Adrenal gland (tissue), 12 donors: ENCODE results near the gene IDH2. TPM values are rescaled to one million over a fixed set of nuclear protein-coding genes. Genes with fewer than 3 reads are reported as not detected.

Experiments
- DNase-seq, 7 donors: peaks; one replicate each; pipeline ENCODE4 v3.0.0-alpha.2; 2019 to 2020
- H3K27ac ChIP-seq, 5 donors: fragments of 200-600 bp; sonication (generic) in 4 of 5; 1 replicate in 3 of 5; 2 replicates in 2 of 5; pipeline versions ENCODE4 v1.5.1 to v1.8.0; 2016 to 2020; ENCODE audit warnings: mild to moderate bottlenecking in 1 of 5
- H3K27me3 ChIP-seq: fragments of 200-600 bp; 2 replicates; pipeline ENCODE4 v1.8.0; 2021
- H3K36me3 ChIP-seq, 2 donors: fragments of 200-600 bp; replicated peaks in 1 of 2; 1 replicate in 1 of 2; 2 replicates in 1 of 2; pipeline versions ENCODE4 v1.5.1 to v1.8.0; 2018 to 2022
- H3K4me1 ChIP-seq, 2 donors: fragments of 200-600 bp; replicated peaks in 1 of 2; 1 replicate in 1 of 2; 2 replicates in 1 of 2; pipeline versions ENCODE4 v1.5.1 to v1.8.0; 2018 to 2021
- H3K4me3 ChIP-seq, 4 donors: fragments of 200-600 bp; sonication (generic) in 3 of 4; one replicate each; pipeline ENCODE4 v1.5.1; 2016 to 2018
- H3K9me3 ChIP-seq, 3 donors: fragments of 200-600 bp; sonication (generic) in 1 of 3; replicated peaks in 1 of 3; 1 replicate in 2 of 3; 2 replicates in 1 of 3; pipeline versions ENCODE4 v1.5.1 to v1.8.0; 2016 to 2021
- CTCF ChIP-seq, 6 experiments: fragments of 450-650 bp in 4 of 6; fragments of 200-600 bp in 2 of 6; sonication (generic) in 1 of 6; IDR thresholded peaks; 1 replicate in 5 of 6; 2 replicates in 1 of 6; pipeline versions ENCODE4 v1.5.1 to v1.8.0; 2016 to 2021; ENCODE audit warnings: antibody characterized with exemption in 6 of 6, mild to moderate bottlenecking in 2 of 6, moderate library complexity in 1 of 6
- POLR2A ChIP-seq, 2 donors: fragments of 450-650 bp; IDR thresholded peaks; one replicate each; pipeline ENCODE4 v1.6.1; 2017; ENCODE audit warnings: antibody characterized with exemption in 2 of 2, mild to moderate bottlenecking in 2 of 2, moderate library complexity in 1 of 2
- WGBS, 4 donors: extraction: QIAGEN DNeasy Blood & Tissue Kit in 2 of 4; methylation state at CpG; one replicate each; pipeline versions ENCODE4 v1.1.5 to v1.1.7; 2013 to 2017; 5-methylcytosine and 5-hydroxymethylcytosine counted together
- intact Hi-C, 2 donors: fragments of 100-400 bp; cut with DNase I; formaldehyde crosslinking; loops; one replicate each; pipeline versions ENCODE4 v1.14.1 to v1.15.0; 2022 to 2023
- polyA plus RNA-seq, 3 donors: library from polyadenylated mRNA; stranded (reverse); fragments of 200-250 nt in 2 of 3; fragments of 350-450 nt in 1 of 3; fragmentation: Illumina TruSeq in 1 of 3; extraction: RNeasy Lipid Tissue Mini Kit (QIAGEN cat#74804) in 1 of 3; gene quantifications; one replicate each; pipeline ENCODE4 v1.2.3, GENCODE V29; 2013 to 2014
- total RNA-seq, 9 donors: library from RNA; depleted of rRNA in 4 of 9; stranded (reverse); fragments of >200 nt in 4 of 9; fragments of 120-200 nt in 1 of 9; fragmentation: NEBNext Ultra II Directional in 1 of 9; extraction: Animal tissue kit (Norgen Biotek cat#: 25700) in 1 of 9; gene quantifications; one replicate each; pipeline versions ENCODE4 v1.1.0 to v1.2.4, GENCODE V29; 2013 to 2023
- donor health status: healthy with polysubstance abuse.
- donor health status: Bipolar disorder and iron deficiency.
- donor health status: DM: yes; HTN: yes; CAD: no.
- donor health status: DM: no; HTN: no; CAD: no.
- donor health status: DM: no; HTN: no; CAD: no.
- donor health status: DM: yes; HTN: yes; CAD: no.

IDH2 gene
- total and polyA plus RNA-seq, 12 donors: 10.3 to 33.6 (median 19.3) TPM

DNA sequence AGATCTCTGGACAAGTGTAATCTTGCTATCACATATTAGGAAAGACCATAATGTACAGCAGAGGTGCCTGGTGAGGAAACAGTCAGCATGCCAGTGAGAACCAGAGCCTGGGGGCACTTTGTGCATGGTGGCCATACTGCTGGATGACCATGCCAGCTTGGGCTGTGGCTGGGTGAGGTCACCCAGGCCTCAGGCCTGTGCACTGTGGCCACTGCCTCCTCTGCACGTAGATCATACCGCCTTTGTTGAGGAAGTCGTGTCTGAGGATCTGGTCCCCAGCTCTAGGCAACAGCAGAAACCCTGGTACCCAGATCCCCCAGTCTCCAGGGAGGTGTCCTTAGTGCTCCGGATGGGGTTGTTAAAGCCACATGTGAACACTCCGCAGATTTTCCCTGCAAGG, 62.3 kb downstream of the IDH2 start:
- intact Hi-C loops: no loop called here
- TF ChIP-seq POLR2A (IDR thresholded peaks at IDR 0.05): no peak
- 58 to 95% (median 64%) methylated on average over 3 to 5 of the region's 5 CpGs for WGBS, 4 donors
- no peak for DNase-seq
- H3K4me3 ChIP-seq: no peak overlapping the region
- H3K27me3 ChIP-seq: no peaks in the 10 kb centered on the region
- no peaks in the 10 kb centered on the region for H3K9me3 ChIP-seq
- no peak overlapping the region for H3K27ac ChIP-seq
- peaks cover 0 to 38% of the 10 kb centered on the region in 2 donors for H3K4me1 ChIP-seq
- H3K36me3 ChIP-seq: no peaks in the 10 kb centered on the region

DNA sequence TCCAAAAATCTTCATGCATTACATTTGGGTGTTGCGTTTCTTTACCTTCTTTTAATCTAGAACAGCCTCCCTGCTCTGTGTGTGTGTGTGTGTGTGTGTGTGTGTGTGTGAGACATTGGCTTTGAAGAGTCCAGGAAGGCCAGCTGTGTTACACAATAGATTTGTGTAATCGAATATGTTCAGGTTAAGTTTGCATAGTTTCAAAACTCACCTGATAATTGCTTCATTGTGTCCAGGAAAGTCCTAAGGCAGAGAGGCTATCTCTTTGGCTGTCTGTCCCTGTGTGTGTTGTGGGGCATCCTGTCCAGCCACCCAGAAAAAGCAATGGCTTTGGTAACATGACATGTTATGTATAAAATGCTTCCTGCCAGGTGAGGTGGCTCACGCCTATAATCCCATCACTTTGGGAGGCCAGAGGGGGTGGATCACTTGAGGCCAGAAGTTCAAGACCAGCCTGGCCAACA, 63.6 kb downstream of the IDH2 start:
- intact Hi-C loops: no loop called here
- TF ChIP-seq CTCF (IDR thresholded peaks at IDR 0.05) (no peak), POLR2A (IDR thresholded peaks at IDR 0.05) (no peak)
- WGBS, 4 donors: 72 to 91% (median 81%) methylated on average over 3 of the region's 3 CpGs

DNA sequence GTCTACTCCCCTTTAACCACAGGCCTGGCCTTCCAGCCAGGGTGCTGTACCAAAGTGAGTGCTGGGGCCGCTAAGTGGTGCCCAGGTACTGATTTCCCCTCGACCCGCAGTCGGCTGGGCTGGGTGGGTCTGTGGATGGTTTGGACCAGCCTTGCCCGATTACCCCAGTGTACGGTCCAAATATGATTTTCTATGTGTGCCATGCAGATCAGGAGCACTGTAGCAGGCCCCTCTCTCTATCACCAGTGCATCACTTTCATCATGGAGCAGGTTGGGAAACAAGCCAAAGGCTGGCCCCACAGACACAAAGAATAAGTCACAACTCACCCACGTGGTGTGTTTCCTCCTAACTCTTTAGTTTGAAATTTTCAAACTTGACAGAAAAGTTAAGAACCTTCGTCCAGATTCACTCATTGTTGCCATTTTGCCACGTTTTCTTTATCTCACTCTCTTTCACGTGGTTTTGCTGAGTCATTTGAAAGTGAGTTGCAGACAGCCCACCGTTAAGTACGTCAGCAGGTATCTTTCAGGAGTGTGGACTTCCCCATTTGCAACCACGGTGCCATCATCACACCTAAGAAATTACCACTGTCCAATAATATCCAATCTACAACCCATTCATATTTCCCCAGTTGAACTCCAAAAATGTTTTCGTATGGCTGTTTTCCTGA, 64.2 kb downstream of the IDH2 start:
- Histone ChIP-seq H3K4me3 (no peak overlapping the region), H3K4me1 (peaks cover 8 to 54% of the 10 kb centered on the region in 2 donors), H3K9me3 (no peaks in the 10 kb centered on the region), H3K27ac (peak overlapping the region in 2 of 5 donors; percentile 35 to 78), H3K36me3 (no peaks in the 10 kb centered on the region), H3K27me3 (no peaks in the 10 kb centered on the region)
- no peak for TF ChIP-seq POLR2A (IDR thresholded peaks at IDR 0.05)
- TF ChIP-seq CTCF (IDR thresholded peaks at IDR 0.05): no peak
- intact Hi-C loops: no loop called here
- 71 to 80% (median 76%) methylated on average over 14 of the region's 14 CpGs for WGBS, 4 donors
- DNase-seq: peak in 1 of 7 donors; percentile 36

More for the DNA sequence above, 63.6 kb downstream of the IDH2 start:
- Histone ChIP-seq H3K4me1 (peaks cover 4 to 48% of the 10 kb centered on the region in 2 donors), H3K27me3 (no peaks in the 10 kb centered on the region), H3K27ac (no peak overlapping the region), H3K36me3 (no peaks in the 10 kb centered on the region), H3K4me3 (no peak overlapping the region), H3K9me3 (no peaks in the 10 kb centered on the region)
- DNase-seq: no peak

DNA sequence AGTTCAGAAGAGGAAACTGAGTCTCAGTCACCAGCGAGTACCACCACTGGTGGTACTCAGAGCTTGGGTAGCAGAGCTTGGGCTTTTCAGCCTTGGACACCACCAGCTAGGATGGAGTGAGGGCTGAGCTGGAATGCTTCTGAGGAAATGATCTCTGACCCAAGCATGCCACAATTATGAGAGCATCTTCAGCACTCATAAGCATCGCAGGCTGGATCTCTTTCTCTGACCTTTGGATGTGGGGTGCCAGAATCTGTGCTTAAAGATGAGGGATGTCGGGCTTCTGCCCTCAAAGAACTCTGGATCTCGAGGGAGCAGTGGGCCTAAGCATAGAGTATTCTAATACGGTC, 64.8 kb downstream of the IDH2 start:
- Histone ChIP-seq H3K9me3 (no peaks in the 10 kb centered on the region), H3K36me3 (no peaks in the 10 kb centered on the region), H3K4me1 (peaks cover 8 to 59% of the 10 kb centered on the region in 2 donors), H3K27me3 (no peaks in the 10 kb centered on the region), H3K4me3 (no peak overlapping the region), H3K27ac (peak overlapping the region in 2 of 5 donors; percentile 35 to 90)
- TF ChIP-seq POLR2A (IDR thresholded peaks at IDR 0.05): no peak
- no peak for TF ChIP-seq CTCF (IDR thresholded peaks at IDR 0.05)
- intact Hi-C loops: no loop called here
- no peak for DNase-seq
- 65 to 86% (median 69%) methylated on average over 4 to 5 of the region's 5 CpGs for WGBS, 4 donors
